Adrenal gland (tissue), 5 donors: ENCODE results near the gene SAMD13.

ENCODE experiments used
- POLR2A ChIP-seq, 2 donors: fragments of 450-650 bp; IDR thresholded peaks; one replicate each; pipeline ENCODE4 v1.6.1; 2017; ENCODE audit warnings: antibody characterized with exemption in 2 of 2, mild to moderate bottlenecking in 2 of 2, moderate library complexity in 1 of 2
- TF ChIP-seq, protein P1 (sequence below), 6 experiments: fragments of 450-650 bp in 4 of 6; fragments of 200-600 bp in 2 of 6; sonication (generic) in 1 of 6; IDR thresholded peaks; 1 replicate in 5 of 6; 2 replicates in 1 of 6; pipeline versions ENCODE4 v1.5.1 to v1.8.0; 2016 to 2021; ENCODE audit warnings: antibody characterized with exemption in 6 of 6, mild to moderate bottlenecking in 2 of 6, moderate library complexity in 1 of 6
- donor health status: DM: no; HTN: no; CAD: no.

- TF ChIP-seq, protein P1, sequence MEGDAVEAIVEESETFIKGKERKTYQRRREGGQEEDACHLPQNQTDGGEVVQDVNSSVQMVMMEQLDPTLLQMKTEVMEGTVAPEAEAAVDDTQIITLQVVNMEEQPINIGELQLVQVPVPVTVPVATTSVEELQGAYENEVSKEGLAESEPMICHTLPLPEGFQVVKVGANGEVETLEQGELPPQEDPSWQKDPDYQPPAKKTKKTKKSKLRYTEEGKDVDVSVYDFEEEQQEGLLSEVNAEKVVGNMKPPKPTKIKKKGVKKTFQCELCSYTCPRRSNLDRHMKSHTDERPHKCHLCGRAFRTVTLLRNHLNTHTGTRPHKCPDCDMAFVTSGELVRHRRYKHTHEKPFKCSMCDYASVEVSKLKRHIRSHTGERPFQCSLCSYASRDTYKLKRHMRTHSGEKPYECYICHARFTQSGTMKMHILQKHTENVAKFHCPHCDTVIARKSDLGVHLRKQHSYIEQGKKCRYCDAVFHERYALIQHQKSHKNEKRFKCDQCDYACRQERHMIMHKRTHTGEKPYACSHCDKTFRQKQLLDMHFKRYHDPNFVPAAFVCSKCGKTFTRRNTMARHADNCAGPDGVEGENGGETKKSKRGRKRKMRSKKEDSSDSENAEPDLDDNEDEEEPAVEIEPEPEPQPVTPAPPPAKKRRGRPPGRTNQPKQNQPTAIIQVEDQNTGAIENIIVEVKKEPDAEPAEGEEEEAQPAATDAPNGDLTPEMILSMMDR (IDR thresholded peaks at IDR 0.05) = no peak
- TF ChIP-seq POLR2A (IDR thresholded peaks at IDR 0.05) = no peak
Observed at GRCh38 chr1:84355556-84355955, 54.0 kb downstream of the SAMD13 start.
